Panc1 (cell line): ENCODE measurements around the gene PFKFB4.

Experiments used
- CTCF ChIP-seq: fragments of 450-650 bp; IDR thresholded peaks from 2 replicates; pipeline ENCODE4 v1.5.1; 2017; ENCODE audit warnings: mild to moderate bottlenecking
- POLR2AphosphoS5 ChIP-seq: IDR thresholded peaks from 2 replicates; pipeline ENCODE4 v1.6.1; 2012; ENCODE audit warnings: mild to moderate bottlenecking, low read depth, low read length, moderate library complexity
- REST ChIP-seq, 2 experiments: IDR thresholded peaks; 2 replicates each; pipeline ENCODE4 v1.6.1; 2011 to 2012; ENCODE audit warnings: low read depth in 2 of 2, control low read depth in 1 of 2, low read length in 1 of 2, mild to moderate bottlenecking in 1 of 2, moderate library complexity in 1 of 2; ENCODE audit not compliant: insufficient read depth in 1 of 2
- SIN3A ChIP-seq: IDR thresholded peaks from 2 replicates; pipeline ENCODE4 v1.6.1; 2012; ENCODE audit warnings: low read depth, mild to moderate bottlenecking, low read length, moderate library complexity, borderline replicate concordance; ENCODE audit not compliant: insufficient read depth
- TCF7L2 ChIP-seq: IDR thresholded peaks from 2 replicates; pipeline ENCODE4 v1.6.1; 2011; ENCODE audit warnings: mild to moderate bottlenecking, low read depth, low read length, inconsistent platforms

- TF ChIP-seq CTCF (no peak), REST (IDR thresholded peaks at IDR 0.05; ENCODE audit: insufficient read depth in 1 of 2, low read depth in 2 of 2, low read length in 1 of 2) (no peak), SIN3A (no peak), POLR2AphosphoS5 (no peak), TCF7L2 (no peak)
Measured at GRCh38 chr3:48500656-48501055, 55.9 kb downstream of the PFKFB4 start.
